HG02981 (cell line): ENCODE measurements around the gene SOX8.

Source experiments
- ATAC-seq: cut with Tn5 transposase; IDR thresholded peaks from one replicate; pipeline ENCODE4 v1.9.1; 2021; ENCODE audit warnings: mild to moderate bottlenecking, moderate library complexity; ENCODE audit not compliant: unreplicated experiment

Gene SOX8

DNA sequence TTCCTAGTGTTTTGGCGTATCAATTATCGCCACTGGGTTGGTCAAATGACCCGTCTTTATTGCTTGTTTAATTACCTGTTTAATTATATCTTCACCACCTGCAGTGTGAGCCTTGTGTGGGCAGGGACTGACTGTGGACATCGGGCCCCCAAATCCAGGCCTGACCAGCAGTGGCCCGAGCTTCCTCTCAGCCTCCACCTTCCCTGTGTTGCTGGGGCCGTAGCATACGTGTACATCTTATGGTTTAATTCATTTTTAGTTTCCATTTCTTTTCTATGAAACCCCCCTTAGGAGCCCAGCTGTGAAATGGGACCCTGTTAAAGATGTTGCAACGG, 9.6 kb upstream of the SOX8 start:
- ATAC-seq = no peak

DNA sequence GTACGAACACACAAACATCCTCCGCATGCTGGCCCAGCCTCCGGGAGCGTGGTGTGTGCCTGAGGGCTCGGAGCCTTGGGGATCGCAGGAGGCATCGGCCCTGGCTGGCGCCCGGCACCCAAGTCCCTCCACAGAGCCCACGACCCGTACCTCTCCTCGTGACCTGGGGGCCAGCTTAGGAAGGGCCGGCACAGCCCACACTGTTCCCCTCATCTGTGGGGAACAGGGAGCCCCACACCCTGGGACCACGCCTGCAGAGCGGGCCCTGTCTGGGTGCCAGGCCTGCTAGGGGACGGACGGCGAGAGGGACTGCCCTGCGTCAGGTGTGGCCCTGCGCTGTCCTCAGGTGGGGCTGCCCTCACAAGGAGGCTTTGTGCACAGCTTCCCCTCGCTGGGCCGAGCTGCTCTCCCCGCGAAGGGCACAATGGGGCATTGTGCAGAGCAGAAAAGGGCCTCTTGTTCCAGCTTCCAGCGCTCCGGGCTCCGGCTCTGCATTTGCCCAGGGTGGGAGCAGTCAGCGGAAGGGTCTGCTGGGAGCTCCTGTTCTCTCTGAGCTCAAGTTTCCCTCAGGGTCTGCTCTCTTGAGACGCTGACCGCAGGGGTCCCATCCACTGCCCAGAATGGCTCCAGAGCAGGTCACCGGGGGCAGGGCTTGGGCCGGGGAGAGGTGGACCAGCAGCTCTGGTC, 9.1 kb upstream of the SOX8 start:
- no peak for ATAC-seq

DNA sequence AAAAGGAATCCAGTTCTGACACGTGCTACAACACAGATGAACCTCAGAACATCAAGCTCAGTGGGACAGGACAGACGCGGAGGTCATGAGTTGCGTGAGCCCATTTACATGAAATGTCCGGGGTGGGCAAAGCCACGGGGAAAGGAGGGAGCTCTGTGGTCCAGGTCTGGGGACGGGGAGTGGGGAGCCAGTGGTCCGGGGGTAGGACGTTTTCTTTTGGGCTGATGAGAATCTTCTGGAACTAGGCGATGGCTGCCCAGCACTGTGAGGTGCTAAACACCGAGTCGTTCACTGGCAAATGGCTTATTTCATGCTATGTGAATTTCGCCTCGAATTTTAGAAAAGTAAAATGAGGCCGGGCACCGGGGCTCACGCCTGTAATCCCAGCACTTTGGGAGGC, 8.2 kb upstream of the SOX8 start:
- ATAC-seq = no peak

DNA sequence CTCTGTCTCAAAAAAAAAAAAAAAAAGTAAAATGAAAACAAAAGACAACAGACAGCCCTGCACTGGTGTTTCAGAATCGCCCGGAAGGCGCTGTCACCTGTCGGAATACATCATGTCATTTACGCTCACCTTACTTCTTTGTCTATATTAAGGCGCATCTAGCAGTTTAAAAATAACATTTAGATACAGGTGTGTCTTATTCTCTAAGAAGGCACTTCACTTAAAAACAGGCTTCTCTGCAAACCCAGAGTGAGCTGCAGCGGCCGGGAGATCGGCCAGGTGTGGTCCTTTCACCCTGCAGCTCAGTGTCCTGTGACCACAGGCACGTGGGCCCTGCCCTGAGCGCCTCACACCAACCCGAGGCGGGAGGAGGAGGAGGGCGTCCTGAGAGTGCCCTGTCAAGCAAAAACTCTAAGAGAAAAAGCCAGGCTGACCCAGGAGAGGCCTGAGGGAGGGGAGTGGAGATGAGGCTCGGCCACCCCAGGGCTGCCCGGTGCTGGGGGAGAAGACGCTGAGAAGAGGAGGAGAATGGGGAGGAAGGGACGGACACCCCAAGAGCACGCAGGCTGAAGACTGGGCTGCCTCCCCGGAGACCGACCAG, 7.5 kb upstream of the SOX8 start:
- no peak for ATAC-seq

GRCh38 chr16:974611-975261, 6.8 kb upstream of the SOX8 start:
- no peak for ATAC-seq

DNA sequence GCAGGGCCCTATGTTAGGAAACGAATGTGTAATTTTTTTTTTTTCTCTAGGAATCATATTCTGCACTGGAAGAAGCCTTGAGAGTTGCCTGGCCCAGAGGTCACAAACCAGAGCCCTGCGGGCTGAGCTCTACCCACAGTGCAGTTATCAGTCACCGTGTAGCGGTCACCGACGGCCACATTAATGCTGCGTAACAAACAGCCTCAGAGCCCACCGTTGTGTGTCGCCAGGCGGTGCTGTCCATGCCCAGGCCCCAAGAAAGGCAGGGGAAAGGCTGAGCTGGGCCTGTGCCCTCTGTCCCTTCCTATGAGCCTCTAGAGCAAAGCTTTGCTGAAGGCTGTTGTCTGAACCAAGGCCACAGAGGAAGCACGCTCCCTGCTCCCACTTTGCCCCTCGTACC, 6.3 kb upstream of the SOX8 start:
- no peak for ATAC-seq

DNA sequence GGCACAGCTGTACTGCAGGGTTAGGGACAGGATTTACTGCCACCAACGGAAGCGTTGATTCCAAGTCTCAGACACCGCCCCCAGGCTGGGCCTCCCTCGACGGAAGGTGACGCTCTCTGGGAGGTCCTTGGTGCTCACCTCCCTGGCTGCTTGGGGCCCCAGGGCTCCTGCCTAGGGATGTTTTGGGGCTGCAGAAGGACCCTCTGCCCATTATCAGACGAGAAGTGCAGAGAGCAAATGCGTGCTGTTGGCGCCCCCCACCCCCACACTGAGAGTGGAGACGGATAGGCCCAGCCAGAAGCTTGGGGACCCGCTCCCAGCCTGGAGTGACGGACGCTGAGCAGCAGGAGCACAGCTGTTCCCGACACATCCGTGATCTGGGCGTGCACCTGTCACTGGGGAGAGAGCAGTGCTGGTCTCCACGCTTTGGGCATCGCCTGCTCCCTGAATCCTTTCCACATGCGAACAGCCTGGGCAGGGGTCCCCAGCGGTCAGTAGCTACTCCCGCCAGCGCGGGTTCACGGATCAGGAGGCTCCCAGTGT, 5.1 kb upstream of the SOX8 start:
- no peak for ATAC-seq

DNA sequence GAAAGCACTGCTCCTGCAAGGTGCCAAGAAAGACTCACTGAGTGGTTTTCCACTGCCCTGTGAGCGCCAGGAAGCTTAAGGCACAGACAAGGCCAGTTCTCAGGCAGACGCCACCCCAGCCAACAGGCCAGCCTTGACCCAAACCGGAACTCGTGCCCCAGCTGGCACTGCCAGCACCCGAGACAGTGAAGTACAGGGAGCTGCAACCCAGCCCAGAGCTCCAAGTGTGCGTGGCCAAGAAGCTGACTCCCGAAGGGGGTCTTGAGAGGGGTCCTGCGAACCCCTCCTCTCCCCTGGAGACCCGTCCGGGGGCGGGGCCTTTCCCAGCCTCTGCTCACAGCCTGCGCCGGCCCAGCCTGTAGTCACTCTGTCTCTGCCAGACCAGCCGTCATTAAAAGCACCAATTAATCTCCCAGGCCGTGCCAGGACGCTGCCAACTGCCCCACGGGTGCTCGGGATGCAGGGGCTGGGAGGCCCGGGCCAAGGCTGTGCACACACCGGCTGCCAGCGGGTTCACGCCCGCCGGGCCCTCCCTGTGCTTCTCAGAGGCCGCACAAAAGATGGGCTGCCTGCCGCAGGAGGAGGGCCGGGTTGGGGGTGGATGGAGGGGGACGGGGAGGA, 4.4 kb upstream of the SOX8 start:
- no peak for ATAC-seq

GRCh38 chr16:977896-978295, 3.7 kb upstream of the SOX8 start:
- no peak for ATAC-seq

DNA sequence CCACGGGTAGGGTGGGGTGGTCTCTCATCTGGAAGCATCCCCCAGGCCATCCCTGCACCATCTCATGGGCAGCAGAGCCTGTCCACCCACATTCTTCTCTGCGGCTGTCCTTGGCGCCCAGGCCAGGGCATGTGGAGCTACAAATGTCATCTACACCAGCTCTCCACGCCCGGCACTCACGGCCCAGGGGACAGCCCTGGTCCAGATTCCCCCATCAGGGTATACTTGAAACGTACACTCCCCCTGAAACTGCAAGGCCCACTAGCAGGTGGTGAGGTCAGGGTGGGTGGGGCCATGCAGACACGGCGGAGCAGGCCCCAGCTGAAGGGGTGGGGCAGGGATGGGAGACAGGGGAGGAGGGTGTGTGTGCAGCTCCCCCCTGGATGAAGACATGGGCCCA, 3.2 kb upstream of the SOX8 start:
- ATAC-seq = no peak

DNA sequence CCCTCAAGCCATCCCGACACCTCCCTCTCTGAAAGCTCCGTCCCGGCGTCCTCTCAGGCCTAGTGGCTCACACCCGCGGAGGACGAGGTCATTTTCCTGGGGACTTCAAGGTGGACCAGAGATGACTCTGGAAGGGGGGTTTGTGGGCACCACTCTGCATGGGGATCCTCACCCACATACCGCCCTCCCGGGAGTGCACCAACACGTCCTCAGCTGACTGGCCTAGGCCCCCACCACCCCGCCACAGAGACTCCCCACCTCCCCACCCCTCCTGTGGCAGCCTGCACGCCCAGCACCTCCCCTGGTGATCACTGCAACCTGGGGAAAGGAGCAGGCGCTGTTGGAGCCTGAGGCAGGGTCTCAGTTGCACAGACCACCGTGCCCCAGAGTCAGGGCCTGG, 2.4 kb upstream of the SOX8 start:
- ATAC-seq = no peak

GRCh38 chr16:979859-980594, 1.5 kb upstream of the SOX8 start:
- no peak for ATAC-seq

GRCh38 chr16:980595-980854, 1.0 kb upstream of the SOX8 start:
- ATAC-seq = no peak

GRCh38 chr16:982145-983043, 824 bp downstream of the SOX8 start:
- no peak for ATAC-seq

- ATAC-seq = no peak
Measured at GRCh38 chr16:983044-984030, 1.8 kb downstream of the SOX8 start.

GRCh38 chr16:984121-984694, 2.6 kb downstream of the SOX8 start:
- no peak for ATAC-seq

GRCh38 chr16:984736-985636, 3.4 kb downstream of the SOX8 start:
- ATAC-seq = no peak
